GM19193 (cell line): Measurements from ENCODE around the gene MGAT5B.

Experiments used
- POLR2A ChIP-seq: IDR thresholded peaks from 4 replicates; pipeline ENCODE4 v1.6.1; 2011; ENCODE audit not compliant: insufficient read depth, insufficient read length; ENCODE audit errors: extremely low read depth

Gene MGAT5B

GRCh38 chr17:76903631-76904030 is 35.4 kb downstream of the MGAT5B start:
- TF ChIP-seq POLR2A, result no peak

DNA sequence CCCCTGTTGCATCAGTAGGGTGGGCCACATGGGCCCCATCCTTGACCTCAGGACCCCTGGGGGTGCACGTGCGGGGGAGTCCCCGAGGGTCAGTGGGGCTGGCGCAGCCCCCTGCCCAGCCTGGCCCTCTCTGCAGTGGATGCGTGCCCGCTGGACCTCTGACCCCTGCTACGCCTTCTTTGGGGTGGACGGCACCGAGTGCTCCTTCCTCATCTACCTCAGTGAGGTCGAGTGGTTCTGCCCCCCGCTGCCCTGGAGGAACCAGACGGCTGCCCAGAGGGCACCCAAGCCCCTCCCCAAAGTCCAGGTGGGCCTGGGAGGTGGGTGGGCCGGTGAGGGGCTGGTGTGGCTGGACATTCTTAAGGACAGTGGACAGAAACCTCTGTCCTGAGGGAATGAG is 35.9 kb downstream of the MGAT5B start:
- no peak for TF ChIP-seq POLR2A

DNA sequence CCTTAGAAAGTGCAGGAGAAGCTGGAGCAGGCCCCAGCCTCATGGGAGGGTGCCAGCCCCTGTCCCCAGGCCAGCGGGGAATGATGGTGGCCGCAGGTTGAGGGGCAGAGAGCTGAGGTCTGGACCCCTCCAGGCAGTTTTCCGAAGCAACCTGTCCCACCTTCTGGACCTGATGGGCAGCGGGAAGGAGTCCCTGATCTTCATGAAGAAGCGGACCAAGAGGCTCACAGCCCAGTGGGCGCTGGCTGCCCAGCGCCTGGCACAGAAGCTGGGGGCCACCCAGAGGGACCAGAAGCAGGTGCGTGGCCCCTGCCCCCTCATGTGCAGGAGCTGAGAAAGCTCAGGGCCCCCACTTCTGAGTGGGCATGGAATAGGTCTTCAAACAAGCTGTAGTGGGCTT is 36.8 kb downstream of the MGAT5B start:
- TF ChIP-seq POLR2A, result no peak

DNA sequence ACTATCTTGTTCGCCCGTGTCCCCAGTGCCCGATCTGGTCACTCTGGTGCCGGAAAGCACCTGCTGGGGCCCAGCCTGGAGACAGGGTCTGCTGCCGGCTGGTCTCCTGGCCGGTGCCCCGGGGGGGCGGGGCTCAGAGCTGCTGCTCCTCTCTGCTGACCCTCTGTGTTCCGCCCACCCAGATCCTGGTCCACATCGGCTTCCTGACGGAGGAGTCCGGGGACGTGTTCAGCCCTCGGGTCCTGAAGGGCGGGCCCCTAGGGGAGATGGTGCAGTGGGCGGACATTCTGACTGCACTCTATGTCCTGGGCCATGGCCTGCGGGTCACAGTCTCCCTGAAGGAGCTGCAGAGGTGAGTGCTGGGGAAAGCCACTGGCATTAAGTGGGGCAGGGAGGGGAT is 37.6 kb downstream of the MGAT5B start:
- TF ChIP-seq POLR2A, result no peak

GRCh38 chr17:76906463-76906862 is 38.3 kb downstream of the MGAT5B start:
- TF ChIP-seq POLR2A, result no peak

DNA sequence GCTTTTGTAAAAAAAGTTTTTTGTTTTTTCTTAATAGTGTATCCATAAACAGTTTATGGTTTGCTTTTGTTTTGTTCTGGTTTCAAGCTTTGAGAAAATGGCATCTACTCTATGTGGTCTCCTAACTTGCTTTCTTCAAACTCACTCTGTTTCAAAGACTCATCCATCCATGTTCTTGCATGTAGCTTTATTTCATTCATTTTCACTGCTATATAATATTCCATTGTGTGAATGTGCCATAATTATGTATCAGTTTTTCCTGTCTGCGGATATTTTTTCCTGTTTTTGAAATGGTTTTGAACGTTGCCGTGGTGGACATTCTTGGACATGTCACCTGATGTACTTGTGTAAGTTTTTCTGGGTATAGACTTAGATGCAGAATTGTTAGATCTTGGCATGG is 39.1 kb downstream of the MGAT5B start:
- no peak for TF ChIP-seq POLR2A

DNA sequence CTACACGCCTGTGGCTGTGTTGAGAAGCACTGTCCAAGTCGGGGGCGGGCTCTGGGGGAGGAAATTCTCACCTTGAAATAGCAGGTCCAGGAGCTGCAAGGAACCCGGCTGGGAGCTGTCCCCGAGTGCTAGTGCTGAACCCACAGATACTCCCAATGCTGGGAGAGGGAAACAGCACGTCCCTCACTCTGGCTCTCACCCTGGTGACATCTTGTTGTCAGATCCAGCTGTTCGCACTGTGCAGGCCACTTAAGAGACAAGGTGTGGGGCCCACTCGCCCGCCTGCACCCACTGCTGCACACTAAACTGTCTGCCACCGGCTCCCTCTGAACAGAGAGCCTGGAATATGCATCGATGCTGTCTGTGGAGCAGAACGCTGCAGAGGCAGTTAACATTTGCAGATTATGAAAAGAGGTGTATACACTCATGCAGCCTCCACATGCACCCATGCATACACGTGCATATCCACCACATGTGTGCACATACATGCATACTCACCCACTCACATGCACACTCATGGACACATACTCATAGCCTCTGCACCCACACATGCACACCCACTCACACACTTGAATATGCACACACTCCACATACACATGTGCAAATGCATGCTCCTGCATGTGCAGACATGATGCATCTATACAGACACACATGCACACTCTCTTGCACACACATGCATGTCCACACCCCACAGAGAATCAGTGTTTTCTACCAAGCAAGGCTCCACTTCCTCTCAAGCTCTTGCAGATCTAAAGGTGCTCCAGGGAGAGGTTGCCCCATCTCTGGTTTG is 42.0 kb downstream of the MGAT5B start:
- no peak for TF ChIP-seq POLR2A

GRCh38 chr17:76911299-76912017 is 43.3 kb downstream of the MGAT5B start:
- TF ChIP-seq POLR2A, result no peak

GRCh38 chr17:76912421-76913164 is 44.4 kb downstream of the MGAT5B start:
- no peak for TF ChIP-seq POLR2A

GRCh38 chr17:76914937-76915336 is 46.7 kb downstream of the MGAT5B start:
- no peak for TF ChIP-seq POLR2A

GRCh38 chr17:76915840-76916510 is 47.8 kb downstream of the MGAT5B start:
- TF ChIP-seq POLR2A, result no peak

DNA sequence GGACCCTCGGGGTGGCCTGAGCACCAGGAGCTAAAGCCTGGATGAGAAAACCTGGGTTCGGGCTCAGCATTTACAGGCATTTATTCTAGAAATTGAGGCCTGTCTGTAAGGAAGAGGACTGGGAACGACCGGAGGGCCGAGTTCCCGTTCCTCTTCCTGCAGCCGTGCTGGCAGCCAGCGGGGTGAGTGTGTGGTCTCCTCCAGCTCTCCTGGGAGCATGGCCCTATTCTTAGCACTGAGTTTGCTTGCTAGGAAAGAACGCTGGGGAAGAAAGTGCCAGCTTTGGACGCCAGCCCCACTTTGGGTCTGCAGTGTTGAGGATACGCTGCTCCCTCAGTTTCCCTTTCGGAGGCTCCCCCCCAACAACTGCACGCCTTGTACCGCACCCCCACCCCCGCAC is 49.6 kb downstream of the MGAT5B start:
- no peak for TF ChIP-seq POLR2A

DNA sequence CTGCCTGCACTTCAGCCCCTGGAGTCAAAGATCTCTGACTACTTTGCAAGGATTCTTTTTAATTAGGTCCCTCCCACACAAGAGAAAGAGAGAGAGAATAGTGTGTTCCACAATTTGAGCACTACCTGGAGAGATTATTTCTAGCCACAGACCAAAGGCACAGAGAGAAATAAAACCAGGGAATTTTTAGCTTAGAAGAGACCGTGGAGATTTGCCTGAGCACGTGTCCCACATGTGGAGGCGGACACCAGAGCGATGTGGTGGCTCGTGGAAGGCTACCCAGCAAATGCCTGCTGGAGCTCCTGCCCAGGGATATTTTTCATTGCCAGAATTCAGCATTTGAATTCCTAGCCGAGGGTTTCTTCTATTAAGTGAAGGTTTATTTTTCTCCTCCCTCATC is 50.6 kb downstream of the MGAT5B start:
- no peak for TF ChIP-seq POLR2A

DNA sequence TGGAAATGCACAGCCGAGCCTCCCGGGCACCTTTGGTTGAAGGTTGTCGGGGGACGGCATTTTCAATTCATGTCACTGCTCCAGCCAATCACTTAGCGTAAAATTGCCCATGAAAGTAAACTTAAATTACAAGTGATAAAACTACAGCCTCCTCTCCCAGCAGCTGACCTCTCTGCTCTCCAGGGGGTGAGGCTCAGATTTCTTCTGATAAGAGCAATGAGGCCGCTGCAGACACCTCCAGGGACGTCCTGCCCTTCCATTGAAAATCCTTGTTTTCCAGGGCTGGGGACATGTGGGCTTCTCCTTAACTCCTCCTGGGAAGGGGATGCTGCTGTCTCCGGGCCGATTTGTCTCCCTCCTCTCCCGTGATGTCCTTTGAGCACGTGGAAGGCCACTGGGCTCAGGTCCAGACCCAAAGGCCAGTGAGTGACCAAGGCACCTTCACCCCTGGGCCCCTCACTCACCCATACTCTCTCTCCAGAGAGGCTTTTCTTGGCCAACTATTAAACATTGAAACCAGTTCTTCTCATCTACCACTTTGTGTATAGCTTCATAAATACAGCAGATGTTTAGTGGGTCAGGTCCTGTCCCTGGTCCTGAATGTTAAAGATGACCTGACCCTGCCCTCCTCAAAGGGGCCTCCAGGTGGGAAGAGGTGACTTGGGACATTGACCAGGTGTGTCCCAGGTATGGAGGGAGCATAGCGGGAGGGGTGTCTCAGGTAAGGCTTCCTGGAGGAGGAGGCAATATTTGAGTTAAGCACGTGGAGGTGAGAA is 52.3 kb downstream of the MGAT5B start:
- no peak for TF ChIP-seq POLR2A
